ENCODE data around the gene RAB6B. TPM values are rescaled to one million over a fixed set of nuclear protein-coding genes. Genes with fewer than 3 reads are reported as not detected.

RAB6B gene
- total and polyA plus RNA-seq, 2 of the 4 experiments (the other 2 are of a cell fraction), result 0.18 to 1.2 TPM

DNA sequence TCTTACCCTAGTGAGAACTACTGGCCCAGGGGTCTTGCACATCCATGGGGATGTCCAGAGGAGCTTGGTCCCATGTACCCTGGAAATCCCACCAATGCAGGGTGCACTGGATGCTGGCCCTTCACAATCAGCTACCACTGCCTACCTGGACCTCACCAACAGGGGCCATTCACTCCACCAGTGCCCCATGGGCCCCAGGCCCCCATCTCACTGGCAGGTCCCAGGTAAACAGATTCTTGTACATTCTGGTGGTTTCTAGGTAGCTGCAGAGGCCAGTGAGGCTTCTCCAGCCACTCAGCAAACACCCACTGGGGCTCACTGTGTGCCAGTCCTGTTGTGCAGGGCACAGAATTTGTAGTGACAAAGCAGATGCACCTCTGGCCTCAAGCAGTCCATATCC lies 24.9 kb downstream of the RAB6B start:
- Histone ChIP-seq H3K23ac (ENCODE audit: low read depth, low read length) (no peak overlapping the region), H3K4me1 (ENCODE audit: control insufficient read depth, insufficient read depth, low read length) (no peaks in the 10 kb centered on the region), H2AK5ac (ENCODE audit: low read depth, low read length) (no peak overlapping the region), H3K9ac (ENCODE audit: low read depth, low read length) (no peak overlapping the region), H2BK20ac (ENCODE audit: low read depth, low read length) (no peak overlapping the region), H3K56ac (ENCODE audit: extremely low read depth, insufficient read depth, low read length) (no peak overlapping the region), H2BK5ac (ENCODE audit: low read depth, low read length, poor library complexity, severe bottlenecking) (no peak overlapping the region), H3K36me3 (ENCODE audit: control insufficient read depth, insufficient read depth, low read length) (no peaks in the 10 kb centered on the region), H3K4me2 (ENCODE audit: low read depth, low read length) (no peak overlapping the region), H3K27ac (ENCODE audit: insufficient read depth, low read length) (no peak overlapping the region), H3K9me3 (ENCODE audit: control insufficient read depth, insufficient read depth, low read length) (peaks cover 3% of the 10 kb centered on the region; the same call in 1 of the 2 replicates), H4K8ac (ENCODE audit: low read depth in 2 of 2, low read length in 2 of 2) (no peak overlapping the region), H2AFZ (replicated peaks; ENCODE audit: low read length, poor library complexity) (no peak overlapping the region), H2BK120ac (ENCODE audit: low read depth, low read length) (no peak overlapping the region), H3K27me3 (ENCODE audit: control insufficient read depth, insufficient read depth, low read length) (peaks cover 44% of the 10 kb centered on the region), H4K20me1 (ENCODE audit: insufficient read depth, low read length) (no peaks in the 10 kb centered on the region), H3K4me3 (ENCODE audit: insufficient read depth, low read depth, low read length) (no peak overlapping the region), H2BK15ac (ENCODE audit: low read depth, low read length) (no peak overlapping the region), H3K9me1 (ENCODE audit: insufficient read depth, low read length) (no peaks in the 10 kb centered on the region), H3K79me1 (ENCODE audit: low read depth in 1 of 2, low read length in 2 of 2) (no peaks in the 10 kb centered on the region), H3K18ac (ENCODE audit: low read depth, low read length) (no peak overlapping the region), H3K4ac (ENCODE audit: low read depth, low read length) (no peak overlapping the region), H2AK9ac (replicated peaks; ENCODE audit: low read depth, low read length, poor library complexity) (no peak overlapping the region), H4K5ac (ENCODE audit: low read depth, low read length) (no peak overlapping the region), H3K14ac (replicated peaks; ENCODE audit: low read depth, low read length) (no peak overlapping the region), H4K91ac (ENCODE audit: insufficient read depth, low read depth, low read length) (no peak overlapping the region)
- DNase-seq (no peak), ATAC-seq (ENCODE audit: low read depth) (no peak)
- no TSS peak for BruUV-seq (replicated peaks)
- ChIA-PET CTCF (no interaction called here), POLR2A (ENCODE audit: unreplicated experiment) (no interaction called here)
- intact Hi-C loops (cut with micrococcal nuclease) (no loop called here), dilution Hi-C loops (cut with HindIII; ENCODE audit: low sequenced_read_pairs, unreplicated experiment) (no loop called here), in situ Hi-C loops (cut with MboI; ENCODE audit: low sequenced_read_pairs) (no loop called here)
- no peak for TF ChIP-seq FOS (IDR thresholded peaks at IDR 0.05; ENCODE audit: low read depth, low read length)
- TF ChIP-seq CHD1 (IDR thresholded peaks at IDR 0.05; ENCODE audit: low read depth, low read length), result no peak
- TF ChIP-seq, protein P1, sequence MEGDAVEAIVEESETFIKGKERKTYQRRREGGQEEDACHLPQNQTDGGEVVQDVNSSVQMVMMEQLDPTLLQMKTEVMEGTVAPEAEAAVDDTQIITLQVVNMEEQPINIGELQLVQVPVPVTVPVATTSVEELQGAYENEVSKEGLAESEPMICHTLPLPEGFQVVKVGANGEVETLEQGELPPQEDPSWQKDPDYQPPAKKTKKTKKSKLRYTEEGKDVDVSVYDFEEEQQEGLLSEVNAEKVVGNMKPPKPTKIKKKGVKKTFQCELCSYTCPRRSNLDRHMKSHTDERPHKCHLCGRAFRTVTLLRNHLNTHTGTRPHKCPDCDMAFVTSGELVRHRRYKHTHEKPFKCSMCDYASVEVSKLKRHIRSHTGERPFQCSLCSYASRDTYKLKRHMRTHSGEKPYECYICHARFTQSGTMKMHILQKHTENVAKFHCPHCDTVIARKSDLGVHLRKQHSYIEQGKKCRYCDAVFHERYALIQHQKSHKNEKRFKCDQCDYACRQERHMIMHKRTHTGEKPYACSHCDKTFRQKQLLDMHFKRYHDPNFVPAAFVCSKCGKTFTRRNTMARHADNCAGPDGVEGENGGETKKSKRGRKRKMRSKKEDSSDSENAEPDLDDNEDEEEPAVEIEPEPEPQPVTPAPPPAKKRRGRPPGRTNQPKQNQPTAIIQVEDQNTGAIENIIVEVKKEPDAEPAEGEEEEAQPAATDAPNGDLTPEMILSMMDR (conservative IDR thresholded peaks at IDR 0.05; ENCODE audit: low read depth, low read length), result no peak
- no peak for TF ChIP-seq BHLHE40 (IDR thresholded peaks at IDR 0.05; ENCODE audit: low read depth, low read length)
- no peak for TF ChIP-seq CEBPB (IDR thresholded peaks at IDR 0.05; ENCODE audit: low read depth, low read length)
- no peak for TF ChIP-seq RCOR1 (IDR thresholded peaks at IDR 0.05; ENCODE audit: insufficient replicate concordance, low read length)
- TF ChIP-seq MAZ (IDR thresholded peaks at IDR 0.05; ENCODE audit: borderline replicate concordance, low read depth, low read length), result no peak
- TF ChIP-seq RFX5 (IDR thresholded peaks at IDR 0.05; ENCODE audit: low read depth, low read length), result no peak
- no peak for TF ChIP-seq POLR2A (IDR thresholded peaks at IDR 0.05; ENCODE audit: low read depth, low read length)
